GM18498 (cell line): ENCODE measurements around the gene YJEFN3.

Experiments used
- ATAC-seq: cut with Tn5 transposase; IDR thresholded peaks from one replicate; pipeline ENCODE4 v1.9.1; 2021; ENCODE audit warnings: mild to moderate bottlenecking, moderate library complexity; ENCODE audit not compliant: unreplicated experiment

Gene YJEFN3

DNA sequence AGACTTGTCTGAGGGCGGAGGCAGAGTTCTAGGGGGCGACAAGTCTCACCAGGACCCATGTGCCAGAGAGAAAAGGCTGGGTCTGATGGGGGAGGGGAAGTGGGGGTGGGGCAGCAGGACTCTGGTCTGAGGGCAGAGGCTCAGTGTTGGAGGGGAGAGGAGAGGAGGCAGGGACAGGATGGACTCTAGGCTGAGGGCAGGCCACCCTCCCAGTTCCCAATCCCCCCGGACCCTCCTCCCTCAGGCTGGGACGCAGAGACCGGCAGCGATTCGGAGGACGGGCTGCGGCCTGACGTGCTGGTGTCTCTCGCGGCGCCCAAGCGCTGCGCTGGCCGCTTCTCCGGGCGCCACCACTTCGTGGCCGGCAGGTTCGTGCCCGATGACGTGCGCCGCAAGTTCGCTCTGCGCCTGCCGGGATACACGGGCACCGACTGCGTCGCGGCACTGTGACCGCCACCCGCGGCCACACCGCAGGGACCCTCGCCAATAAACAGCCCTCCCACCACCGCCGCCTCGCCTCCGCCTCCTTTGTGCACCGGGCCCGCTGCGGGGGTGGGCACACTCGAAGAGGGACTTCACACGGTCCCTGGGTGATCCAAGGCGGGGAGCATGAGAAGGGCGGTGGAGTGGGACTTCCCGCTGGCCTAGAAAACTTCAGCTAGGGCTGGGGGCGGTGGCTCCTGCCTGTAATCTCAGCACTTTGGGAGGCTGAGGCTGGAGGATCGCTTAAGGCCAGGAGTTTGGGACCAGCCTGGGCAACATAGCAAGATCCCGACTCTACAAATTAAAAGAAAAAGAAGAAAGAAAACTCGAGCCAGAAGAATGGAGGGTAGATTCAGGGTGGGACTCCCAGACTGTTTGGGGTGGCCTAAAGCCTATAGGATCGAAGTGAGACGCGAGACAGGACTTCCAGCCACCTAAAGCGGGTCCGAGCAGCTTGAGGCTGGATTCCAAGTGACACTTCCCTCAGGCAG lies 8.7 kb downstream of the YJEFN3 start:
- no peak for ATAC-seq

DNA sequence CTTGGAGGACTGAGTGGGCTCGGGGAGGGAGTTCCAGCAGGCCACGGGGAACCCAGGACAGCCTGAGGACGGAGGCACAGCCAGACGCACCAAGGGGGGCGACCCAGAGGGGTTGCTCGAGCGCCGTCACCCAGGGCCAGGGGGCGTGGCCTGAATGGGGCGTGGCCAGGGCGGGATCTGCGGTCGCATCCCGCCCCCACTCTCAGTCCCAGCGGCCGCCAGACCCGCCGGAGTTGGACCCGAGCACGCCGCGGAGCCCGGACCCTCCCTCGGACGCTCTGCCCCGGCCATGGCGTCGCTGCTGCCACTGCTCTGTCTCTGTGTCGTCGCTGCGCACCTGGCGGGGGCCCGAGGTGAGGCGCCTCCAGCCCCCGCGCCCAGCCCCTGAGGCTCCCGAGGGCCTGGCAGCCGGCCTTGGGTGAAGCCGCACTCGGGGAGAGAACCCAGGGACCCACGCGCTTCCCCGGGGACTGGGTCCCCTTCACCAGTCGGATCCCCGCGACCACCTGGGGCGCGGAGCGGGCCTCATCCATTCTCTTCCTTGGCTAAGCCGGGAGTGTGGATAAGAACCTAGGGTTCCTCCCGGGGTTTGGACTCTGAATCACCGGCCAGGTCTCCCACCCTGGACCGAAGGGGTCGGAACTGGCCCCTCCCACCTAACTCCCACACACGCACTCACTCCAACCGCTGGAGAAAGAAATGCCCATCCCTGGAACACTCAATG lies 9.5 kb downstream of the YJEFN3 start, which contains the start of gene CILP2:
Gene CILP2 (plus strand): TSS at position 205 of the 724 bp plus-strand sequence. CDS start 85 bp downstream, at position 290.
- no peak for ATAC-seq

DNA sequence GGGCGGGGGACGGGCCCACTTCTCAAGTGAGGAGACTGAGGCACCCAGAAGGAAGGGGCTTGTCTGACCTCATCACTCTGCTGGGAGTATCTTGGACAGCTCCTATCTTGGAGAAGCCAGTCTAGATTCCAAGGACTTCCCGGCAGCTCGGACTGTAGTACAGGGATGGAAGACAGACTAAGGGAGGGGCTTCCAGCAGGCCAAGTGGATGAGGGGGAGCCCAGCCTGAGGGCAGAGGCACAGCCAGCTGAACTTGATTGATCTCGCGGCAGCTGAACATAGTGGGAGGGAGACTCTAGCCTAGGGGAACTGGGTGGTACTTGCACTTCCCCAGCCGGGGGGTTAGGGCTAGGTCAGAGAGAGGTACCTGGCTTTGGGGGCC lies 10.1 kb downstream of the YJEFN3 start:
- no peak for ATAC-seq

DNA sequence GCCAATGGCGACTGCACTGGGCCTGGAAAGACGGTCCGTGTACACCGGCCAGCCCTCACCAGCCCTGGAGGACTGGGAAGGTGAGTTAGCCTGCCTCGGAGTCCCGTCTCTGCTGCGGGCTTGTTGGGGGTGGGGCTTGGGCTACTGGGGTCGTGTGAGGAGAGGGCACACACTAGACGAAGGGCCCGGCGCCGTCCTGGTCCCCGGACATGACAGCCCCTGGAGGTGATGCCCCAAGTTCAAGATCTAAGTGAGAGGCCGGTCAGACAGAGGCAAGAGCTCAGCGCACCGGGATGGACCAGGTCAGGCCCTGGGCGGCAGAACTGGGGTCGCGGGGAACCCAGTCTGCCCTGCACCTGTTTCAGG lies 11.0 kb downstream of the YJEFN3 start:
- no peak for ATAC-seq

DNA sequence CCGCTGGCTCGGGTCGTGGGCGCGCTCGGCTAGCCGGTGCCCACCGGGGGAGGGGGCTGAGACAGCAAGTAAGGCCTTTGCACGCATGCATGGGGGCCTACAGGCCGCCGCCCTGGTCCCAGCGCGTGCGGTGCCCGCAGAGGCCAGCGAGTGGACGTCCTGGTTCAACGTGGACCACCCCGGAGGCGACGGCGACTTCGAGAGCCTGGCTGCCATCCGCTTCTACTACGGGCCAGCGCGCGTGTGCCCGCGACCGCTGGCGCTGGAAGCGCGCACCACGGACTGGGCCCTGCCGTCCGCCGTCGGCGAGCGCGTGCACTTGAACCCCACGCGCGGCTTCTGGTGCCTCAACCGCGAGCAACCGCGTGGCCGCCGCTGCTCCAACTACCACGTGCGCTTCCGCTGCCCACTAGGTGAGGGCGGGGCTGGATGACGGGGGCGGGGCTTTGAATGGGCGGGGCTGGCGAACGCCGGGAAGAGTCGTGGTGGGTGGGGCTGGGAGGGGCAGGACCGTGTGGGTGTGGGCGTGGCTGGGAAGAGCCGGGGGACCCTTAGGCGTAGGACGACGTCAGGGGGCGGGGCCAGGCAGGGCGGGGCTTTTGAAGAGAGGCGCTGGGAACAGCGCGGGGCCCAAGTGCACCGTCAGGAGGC lies 11.5 kb downstream of the YJEFN3 start:
- ATAC-seq = no peak

DNA sequence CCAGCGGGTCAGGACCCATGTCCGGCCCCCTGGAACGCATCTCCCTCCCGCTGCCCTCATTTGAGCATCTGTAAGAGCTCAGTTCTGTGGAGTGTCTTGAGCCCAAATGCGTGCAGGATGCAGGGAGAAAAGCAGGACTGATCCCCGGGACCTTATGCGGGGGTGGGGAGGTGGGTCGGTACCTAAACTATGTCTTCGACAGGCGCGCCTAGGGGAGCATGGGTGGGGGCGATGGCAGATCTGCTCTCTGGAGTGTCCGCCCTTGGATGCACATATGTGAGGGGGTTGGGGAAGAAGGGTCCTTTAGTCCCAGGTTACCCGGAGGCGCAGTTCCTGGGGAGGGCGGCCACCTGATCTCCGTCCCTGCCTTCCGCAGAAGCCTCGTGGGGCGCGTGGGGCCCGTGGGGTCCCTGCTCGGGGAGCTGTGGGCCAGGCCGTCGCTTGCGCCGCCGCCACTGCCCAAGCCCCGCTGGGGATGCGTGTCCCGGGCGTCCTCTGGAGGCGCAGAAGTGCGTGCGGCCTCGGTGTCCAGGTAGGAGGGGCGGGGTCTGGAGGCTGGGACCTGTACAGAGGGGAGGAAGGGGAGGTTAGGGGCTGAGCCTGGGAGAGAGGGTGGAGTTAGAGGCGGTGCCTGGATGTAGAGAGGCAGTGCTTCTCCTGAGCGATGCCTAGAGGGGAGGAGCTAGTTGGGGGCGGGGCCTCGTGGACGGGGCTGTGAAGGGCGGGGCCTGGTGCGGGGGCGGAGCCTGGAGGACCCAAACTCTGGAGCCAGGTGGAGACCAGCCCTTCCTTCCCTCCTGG lies 12.2 kb downstream of the YJEFN3 start:
- ATAC-seq = peak; percentile 51

DNA sequence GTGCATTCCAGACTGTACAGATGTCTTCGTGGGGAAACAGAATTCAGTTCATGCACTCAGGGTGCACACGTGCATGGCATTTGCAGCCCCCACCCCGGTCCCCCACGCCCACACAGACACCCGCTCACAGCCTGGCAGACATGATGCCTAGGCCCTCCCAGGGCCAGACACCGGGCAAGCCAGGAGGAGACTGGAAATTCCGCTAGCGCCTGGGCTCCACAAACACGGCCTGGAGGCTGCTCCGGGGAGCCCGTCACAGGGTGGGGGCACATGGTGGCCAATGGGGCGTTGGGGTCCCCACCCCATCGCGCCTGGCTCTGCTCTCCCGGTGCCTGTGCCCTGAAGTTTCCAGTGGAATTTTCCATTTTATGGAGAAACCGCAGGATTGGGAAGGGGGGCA lies 12.9 kb downstream of the YJEFN3 start:
- no peak for ATAC-seq

DNA sequence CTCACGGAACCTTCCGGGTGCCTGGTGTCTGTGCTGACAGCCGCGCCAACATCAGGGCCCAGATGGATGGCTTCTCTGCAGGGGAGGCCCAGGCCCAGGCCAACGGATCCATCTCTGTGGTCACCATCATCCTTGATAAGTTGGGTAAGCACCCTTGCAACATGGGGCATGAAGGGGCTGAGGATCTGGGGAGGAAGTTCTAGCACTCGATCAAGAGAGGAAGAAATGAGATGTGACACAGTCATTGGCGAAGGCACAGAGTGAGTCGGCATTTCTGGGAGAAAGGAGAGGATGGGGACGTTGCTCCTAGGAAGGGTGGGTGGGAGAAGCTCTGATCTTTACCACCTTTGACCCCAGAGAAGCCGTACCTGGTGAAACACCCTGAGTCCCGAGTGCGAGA lies 13.8 kb downstream of the YJEFN3 start:
- ATAC-seq = no peak

DNA sequence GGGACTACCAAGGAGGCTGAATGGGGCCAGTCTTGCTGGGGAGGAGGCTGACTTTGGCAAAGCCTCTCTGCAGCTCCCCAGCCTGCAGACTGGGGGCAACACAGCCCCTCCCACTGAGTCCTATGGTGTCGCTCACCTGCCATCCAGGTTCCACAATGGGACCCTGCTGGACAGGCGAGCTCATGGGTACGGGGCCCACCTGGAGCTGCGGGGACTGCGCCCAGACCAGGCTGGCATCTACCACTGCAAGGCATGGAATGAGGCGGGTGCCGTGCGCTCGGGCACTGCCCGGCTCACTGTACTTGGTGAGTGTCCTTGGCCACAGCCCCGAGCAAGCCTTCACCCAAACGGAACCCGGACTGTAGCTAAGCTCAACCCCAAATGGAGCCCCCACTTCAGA lies 14.4 kb downstream of the YJEFN3 start:
- no peak for ATAC-seq

DNA sequence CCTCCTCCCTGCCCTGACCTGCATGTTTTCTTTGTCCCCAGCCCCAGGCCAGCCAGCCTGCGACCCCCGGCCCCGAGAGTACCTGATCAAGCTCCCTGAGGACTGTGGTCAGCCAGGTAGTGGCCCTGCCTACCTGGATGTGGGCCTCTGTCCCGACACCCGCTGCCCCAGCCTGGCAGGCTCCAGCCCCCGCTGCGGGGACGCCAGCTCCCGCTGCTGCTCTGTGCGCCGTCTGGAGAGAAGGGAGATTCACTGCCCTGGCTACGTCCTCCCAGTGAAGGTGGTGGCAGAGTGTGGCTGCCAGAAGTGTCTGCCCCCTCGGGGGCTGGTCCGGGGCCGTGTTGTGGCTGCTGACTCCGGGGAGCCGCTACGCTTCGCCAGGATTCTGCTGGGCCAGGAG lies 14.9 kb downstream of the YJEFN3 start:
- ATAC-seq = no peak

DNA sequence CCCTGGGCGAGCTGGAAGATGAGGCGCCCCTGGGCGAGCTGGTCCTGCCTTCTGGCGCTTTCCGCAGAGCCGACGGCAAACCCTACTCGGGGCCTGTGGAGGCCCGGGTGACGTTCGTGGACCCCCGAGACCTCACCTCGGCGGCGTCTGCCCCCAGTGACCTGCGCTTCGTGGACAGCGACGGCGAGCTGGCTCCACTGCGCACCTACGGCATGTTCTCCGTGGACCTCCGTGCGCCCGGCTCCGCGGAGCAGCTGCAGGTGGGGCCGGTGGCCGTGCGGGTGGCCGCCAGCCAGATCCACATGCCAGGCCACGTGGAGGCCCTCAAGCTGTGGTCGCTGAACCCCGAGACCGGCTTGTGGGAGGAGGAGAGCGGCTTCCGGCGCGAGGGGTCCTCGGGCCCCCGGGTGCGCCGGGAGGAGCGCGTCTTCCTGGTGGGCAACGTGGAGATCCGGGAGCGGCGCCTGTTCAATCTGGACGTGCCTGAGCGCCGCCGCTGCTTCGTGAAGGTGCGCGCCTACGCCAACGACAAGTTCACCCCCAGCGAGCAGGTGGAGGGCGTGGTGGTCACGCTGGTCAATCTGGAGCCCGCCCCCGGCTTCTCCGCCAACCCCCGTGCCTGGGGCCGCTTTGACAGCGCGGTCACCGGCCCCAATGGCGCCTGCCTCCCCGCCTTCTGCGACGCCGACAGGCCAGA lies 15.7 kb downstream of the YJEFN3 start:
- no peak for ATAC-seq

DNA sequence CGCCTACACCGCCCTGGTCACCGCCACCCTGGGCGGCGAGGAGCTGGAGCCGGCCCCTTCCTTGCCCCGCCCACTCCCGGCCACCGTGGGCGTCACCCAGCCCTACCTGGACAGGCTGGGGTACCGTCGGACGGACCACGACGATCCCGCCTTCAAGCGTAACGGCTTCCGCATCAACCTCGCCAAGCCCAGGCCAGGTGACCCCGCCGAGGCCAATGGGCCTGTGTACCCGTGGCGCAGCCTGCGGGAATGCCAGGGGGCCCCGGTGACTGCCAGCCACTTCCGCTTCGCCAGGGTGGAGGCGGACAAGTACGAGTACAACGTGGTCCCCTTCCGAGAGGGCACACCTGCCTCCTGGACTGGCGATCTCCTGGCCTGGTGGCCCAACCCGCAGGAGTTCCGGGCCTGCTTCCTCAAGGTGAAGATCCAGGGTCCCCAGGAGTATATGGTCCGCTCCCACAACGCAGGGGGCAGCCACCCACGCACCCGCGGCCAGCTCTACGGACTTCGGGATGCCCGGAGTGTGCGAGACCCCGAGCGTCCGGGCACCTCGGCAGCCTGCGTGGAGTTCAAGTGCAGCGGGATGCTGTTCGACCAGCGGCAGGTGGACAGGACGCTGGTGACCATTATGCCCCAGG lies 16.4 kb downstream of the YJEFN3 start:
- ATAC-seq = no peak

DNA sequence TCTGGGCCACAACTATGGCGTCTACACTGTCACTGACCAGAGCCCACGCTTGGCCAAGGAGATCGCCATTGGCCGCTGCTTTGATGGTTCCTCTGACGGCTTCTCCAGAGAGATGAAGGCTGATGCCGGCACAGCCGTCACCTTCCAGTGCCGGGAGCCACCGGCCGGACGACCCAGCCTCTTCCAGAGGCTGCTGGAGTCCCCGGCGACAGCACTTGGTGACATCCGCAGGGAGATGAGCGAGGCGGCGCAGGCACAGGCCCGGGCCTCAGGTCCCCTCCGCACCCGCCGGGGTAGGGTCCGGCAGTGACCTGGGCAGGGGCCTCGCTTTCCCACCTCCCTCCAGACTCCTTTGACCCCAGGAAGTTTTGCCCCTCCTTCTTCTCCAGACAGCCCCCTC lies 17.0 kb downstream of the YJEFN3 start:
- no peak for ATAC-seq

DNA sequence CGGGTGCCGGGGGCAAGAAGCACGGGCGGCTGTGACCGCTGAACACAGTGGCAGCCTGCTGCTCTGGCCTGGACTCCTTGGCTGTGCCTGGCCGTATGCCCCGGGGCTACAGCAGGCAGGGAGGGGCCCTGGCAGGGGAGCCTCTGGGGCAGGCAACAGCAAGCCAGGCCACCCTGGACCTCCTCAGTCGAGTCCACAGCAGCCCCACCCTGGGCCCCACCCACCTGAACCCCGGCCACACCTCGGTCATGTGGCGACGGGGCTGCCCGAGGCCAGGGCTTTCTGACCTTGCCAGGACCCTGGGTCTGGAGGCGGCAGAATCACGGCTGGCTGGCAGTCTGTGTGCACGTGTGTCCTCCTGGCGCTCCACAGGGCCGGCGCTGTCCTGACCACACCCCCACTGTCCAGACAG lies 18.0 kb downstream of the YJEFN3 start:
- no peak for ATAC-seq

DNA sequence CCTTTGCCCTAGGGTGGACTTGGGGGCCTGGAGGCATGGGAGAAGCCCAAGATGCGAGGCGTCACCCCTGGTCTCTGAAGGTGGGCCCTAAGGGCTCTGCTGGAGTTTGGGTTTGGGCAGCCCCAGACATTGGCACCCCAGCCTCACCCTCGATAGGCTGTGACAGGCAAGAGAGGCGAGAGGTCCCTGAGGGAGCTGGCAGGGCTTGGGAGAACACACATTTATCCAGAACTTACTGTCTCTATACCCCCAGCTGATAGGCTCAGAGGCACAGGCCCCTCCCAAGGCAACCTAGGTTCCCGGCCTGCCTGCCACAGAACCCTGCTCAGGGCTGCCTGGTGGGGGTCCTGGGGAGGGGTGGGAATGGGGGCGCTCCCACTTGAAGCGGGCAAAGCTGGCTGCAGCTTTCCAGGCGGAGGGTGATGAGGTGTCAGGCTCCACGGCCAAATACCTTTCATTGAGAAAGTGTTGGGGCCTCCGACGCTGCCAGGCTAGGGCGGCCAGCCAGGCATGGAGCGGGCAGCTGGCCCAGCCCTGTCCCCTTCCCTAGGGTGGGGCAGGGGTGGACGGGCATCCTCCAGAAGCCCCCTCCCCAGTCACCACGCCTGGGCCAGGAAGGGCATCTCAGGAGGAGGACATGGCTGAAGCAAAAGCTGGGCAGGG lies 19.1 kb downstream of the YJEFN3 start:
- ATAC-seq = no peak

DNA sequence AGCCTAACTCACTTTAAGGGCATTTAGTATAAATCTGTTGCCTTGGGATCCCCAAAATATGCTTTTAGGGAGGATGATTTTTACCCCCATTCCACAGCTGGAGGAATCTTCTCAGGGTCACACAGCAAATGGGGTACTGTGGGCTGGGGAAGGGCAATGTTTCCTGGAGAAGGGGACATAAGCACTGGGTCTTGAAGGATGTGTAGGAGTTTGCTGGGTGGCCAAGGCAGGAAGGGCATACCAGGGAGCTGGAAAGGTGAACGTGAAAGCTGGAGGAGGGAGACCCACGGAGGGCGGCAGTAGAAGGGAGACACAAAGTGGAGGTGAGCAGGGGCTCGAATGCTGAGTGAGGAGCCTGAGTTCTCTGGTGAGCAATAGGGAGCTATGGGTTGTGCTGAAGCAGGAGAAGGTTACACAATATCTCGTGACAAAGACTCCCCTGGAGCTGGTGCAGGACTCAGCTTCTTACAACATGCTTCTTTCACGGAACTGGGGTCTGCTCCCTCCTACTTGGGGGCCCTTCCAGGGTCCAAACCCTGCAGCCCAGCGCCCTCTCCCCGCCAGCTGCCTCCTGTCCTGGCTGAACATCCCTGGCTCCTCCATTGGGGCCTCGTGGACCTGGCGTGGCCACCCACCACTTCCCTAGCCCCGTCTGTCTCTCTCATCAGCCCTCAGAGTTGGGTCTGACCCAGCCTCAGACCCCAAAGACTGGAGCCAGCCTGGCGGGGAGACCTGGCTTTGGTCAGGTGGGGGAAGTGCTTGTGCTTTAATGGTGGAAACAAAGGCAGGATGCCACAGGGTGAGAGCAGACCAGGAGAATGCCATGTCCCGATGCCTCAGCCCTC lies 20.4 kb downstream of the YJEFN3 start:
- no peak for ATAC-seq

DNA sequence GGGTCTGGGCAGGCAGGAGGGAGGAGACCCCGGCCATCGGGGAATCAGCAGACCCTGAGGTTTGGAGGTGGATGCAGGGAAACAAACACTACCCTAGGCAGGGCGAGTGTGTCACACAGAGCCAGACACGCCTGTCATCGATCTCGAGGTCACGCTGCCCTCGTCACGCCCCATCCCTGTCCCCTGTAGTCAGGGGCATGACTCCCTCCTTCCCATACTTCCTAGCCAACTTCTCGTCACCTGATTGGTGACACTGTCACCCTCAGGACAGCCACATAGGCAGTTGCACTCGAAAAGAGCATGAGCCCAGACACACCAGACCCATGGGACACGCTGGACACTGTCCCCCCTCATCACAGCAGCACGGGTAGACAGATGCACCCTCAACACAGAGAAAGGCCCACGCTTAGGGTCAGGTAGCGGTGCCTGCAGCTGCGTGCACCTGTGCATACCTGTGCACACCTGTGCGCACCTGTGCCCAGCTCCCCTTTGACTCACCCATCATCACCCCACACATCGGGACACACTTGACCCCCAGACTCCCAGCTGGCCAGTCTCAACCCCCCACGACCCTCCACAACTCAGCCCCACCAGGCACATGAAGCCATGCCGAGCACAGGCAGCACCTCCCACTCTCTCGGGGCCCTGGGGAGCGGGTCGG lies 21.2 kb downstream of the YJEFN3 start:
- no peak for ATAC-seq

DNA sequence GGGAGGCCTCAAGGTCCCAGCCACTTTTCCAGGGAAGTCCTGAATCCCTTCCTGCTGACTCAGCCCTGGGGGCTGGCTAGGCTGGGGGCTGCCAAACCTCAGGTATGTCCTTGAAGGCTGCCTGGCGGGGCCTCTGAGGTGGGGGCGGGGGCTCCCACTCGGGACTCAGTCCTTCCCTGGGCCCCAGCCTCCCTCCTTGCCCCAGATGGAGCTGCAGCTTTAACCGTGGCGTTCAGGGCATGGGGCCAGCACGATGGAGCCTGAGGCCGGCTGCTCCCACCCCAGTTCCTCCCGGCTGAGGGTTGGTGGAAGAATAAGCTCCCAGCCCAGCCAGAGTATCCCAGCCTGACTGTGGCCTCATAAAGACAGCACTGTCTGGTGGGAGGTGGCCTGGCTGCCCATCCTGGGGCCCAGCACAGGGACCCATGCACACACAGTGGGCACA lies 21.8 kb downstream of the YJEFN3 start:
- no peak for ATAC-seq
